ENCODE results near the gene OSBPL6. TPM values are rescaled to one million over a fixed set of nuclear protein-coding genes. Genes with fewer than 3 reads are reported as not detected.

Gene OSBPL6
- total RNA-seq, 1 donor from 2014 or later = 14.0 TPM

GRCh38 chr2:178414266-178415247, 220.2 kb downstream of the OSBPL6 start:
- H3K9me3 Mint-ChIP-seq = peaks cover 2% of the 10 kb centered on the region
- Histone ChIP-seq H3K4me2 (peak overlapping the region; percentile 87), H3K4me1 (peaks cover 4% of the 10 kb centered on the region), H4K20me1 (ENCODE audit: low read depth) (no peaks in the 10 kb centered on the region), H2AFZ (replicated peaks) (peak overlapping the region; percentile 91), H3K9me3 (ENCODE audit: low read depth) (no peaks in the 10 kb centered on the region), H3K4me3 (peak overlapping the region; percentile 83), H3K36me3 (no peaks in the 10 kb centered on the region), H3K27ac (no peak overlapping the region), H3K79me2 (ENCODE audit: low read depth) (peaks cover 9% of the 10 kb centered on the region), H3F3A (ENCODE audit: low read depth) (peaks cover 6% of the 10 kb centered on the region), H3K27me3 (no peaks in the 10 kb centered on the region), H3K9ac (peak overlapping the region; percentile 78)
- peak overlapping the region; percentile 95 for H3K27ac Mint-ChIP-seq
- no peaks in the 10 kb centered on the region for H3K36me3 Mint-ChIP-seq
- H3K4me1 Mint-ChIP-seq = peaks cover 17% of the 10 kb centered on the region
- TF ChIP-seq EZH2 (IDR thresholded peaks at IDR 0.05) (no peak), EZH2phosphoT487 (IDR thresholded peaks at IDR 0.05) (no peak), CTCF (IDR thresholded peaks at IDR 0.05) (peak; percentile 93)
- H3K27me3 Mint-ChIP-seq (ENCODE audit: insufficient read depth, low read depth) = peaks cover 6% of the 10 kb centered on the region
- peak overlapping the region; percentile 90 for H3K4me3 Mint-ChIP-seq
- peak; percentile 95 for DNase-seq (ENCODE audit: low spot score)

GRCh38 chr2:178415979-178416378, 221.7 kb downstream of the OSBPL6 start:
- H3K27me3 ChIP-seq = no peaks in the 10 kb centered on the region

GRCh38 chr2:178417916-178418315, 223.6 kb downstream of the OSBPL6 start:
- Mint-ChIP-seq H3K36me3 (peaks cover 3% of the 10 kb centered on the region), H3K4me1 (peaks cover 17% of the 10 kb centered on the region), H3K4me3 (no peak overlapping the region), H3K9me3 (no peaks in the 10 kb centered on the region), H3K27me3 (ENCODE audit: insufficient read depth, low read depth) (peaks cover 3% of the 10 kb centered on the region), H3K27ac (no peak overlapping the region)
- Histone ChIP-seq H3K9ac (no peak overlapping the region), H2AFZ (replicated peaks) (no peak overlapping the region), H3K79me2 (ENCODE audit: low read depth) (peaks cover 9% of the 10 kb centered on the region), H3K4me1 (peaks cover 4% of the 10 kb centered on the region), H3K36me3 (peaks cover 3% of the 10 kb centered on the region), H3K27ac (no peak overlapping the region), H3K4me3 (no peak overlapping the region), H3K4me2 (no peak overlapping the region), H3K9me3 (ENCODE audit: low read depth) (no peaks in the 10 kb centered on the region), H3K27me3 (no peaks in the 10 kb centered on the region), H3F3A (ENCODE audit: low read depth) (peaks cover 6% of the 10 kb centered on the region), H4K20me1 (ENCODE audit: low read depth) (no peaks in the 10 kb centered on the region)
- DNase-seq (ENCODE audit: low spot score) = no peak
- no peak for TF ChIP-seq EZH2 (IDR thresholded peaks at IDR 0.05)

More at GRCh38 chr2:178415979-178416378, 221.7 kb downstream of the OSBPL6 start:
- Mint-ChIP-seq H3K4me1 (peaks cover 17% of the 10 kb centered on the region), H3K4me3 (no peak overlapping the region), H3K9me3 (peaks cover 2% of the 10 kb centered on the region), H3K27ac (no peak overlapping the region), H3K36me3 (no peaks in the 10 kb centered on the region), H3K27me3 (ENCODE audit: insufficient read depth, low read depth) (peaks cover 6% of the 10 kb centered on the region)
- H3K4me3 ChIP-seq = no peak overlapping the region
- peaks cover 4% of the 10 kb centered on the region for H3K4me1 ChIP-seq
- no peak overlapping the region for H3K9ac ChIP-seq
- no peak overlapping the region for H2AFZ ChIP-seq (replicated peaks)
- peaks cover 6% of the 10 kb centered on the region for H3F3A ChIP-seq (ENCODE audit: low read depth)
- H3K4me2 ChIP-seq = peak overlapping the region; percentile 43
- no peaks in the 10 kb centered on the region for H4K20me1 ChIP-seq (ENCODE audit: low read depth)
- no peaks in the 10 kb centered on the region for H3K9me3 ChIP-seq (ENCODE audit: low read depth)
- H3K27ac ChIP-seq = no peak overlapping the region
- no peak for DNase-seq (ENCODE audit: low spot score)
- no peak for TF ChIP-seq CTCF (IDR thresholded peaks at IDR 0.05)
- no peak for TF ChIP-seq EZH2phosphoT487 (IDR thresholded peaks at IDR 0.05)
- TF ChIP-seq EZH2 (IDR thresholded peaks at IDR 0.05) = no peak
- H3K79me2 ChIP-seq (ENCODE audit: low read depth) = peaks cover 9% of the 10 kb centered on the region
- H3K36me3 ChIP-seq = peaks cover 3% of the 10 kb centered on the region

GRCh38 chr2:178418426-178418825, 224.1 kb downstream of the OSBPL6 start:
- H4K20me1 ChIP-seq (ENCODE audit: low read depth) = no peaks in the 10 kb centered on the region
- no peak overlapping the region for H3K4me3 ChIP-seq
- peaks cover 9% of the 10 kb centered on the region for H3K79me2 ChIP-seq (ENCODE audit: low read depth)
- H3K9me3 Mint-ChIP-seq = no peaks in the 10 kb centered on the region
- no peak for TF ChIP-seq CTCF (IDR thresholded peaks at IDR 0.05)
- no peak for TF ChIP-seq EZH2phosphoT487 (IDR thresholded peaks at IDR 0.05)
- no peak for TF ChIP-seq EZH2 (IDR thresholded peaks at IDR 0.05)
- DNase-seq (ENCODE audit: low spot score) = no peak
- H3F3A ChIP-seq (ENCODE audit: low read depth) = peaks cover 6% of the 10 kb centered on the region
- H3K4me2 ChIP-seq = no peak overlapping the region
- peaks cover 2% of the 10 kb centered on the region for H3K27me3 Mint-ChIP-seq (ENCODE audit: insufficient read depth, low read depth)
- no peak overlapping the region for H2AFZ ChIP-seq (replicated peaks)
- no peaks in the 10 kb centered on the region for H3K27me3 ChIP-seq
- no peak overlapping the region for H3K27ac Mint-ChIP-seq
- H3K9me3 ChIP-seq (ENCODE audit: low read depth) = no peaks in the 10 kb centered on the region
- H3K27ac ChIP-seq = no peak overlapping the region
- H3K4me1 ChIP-seq = peaks cover 4% of the 10 kb centered on the region
- no peak overlapping the region for H3K9ac ChIP-seq
- H3K4me1 Mint-ChIP-seq = peaks cover 17% of the 10 kb centered on the region
- H3K36me3 ChIP-seq = peaks cover 3% of the 10 kb centered on the region
- H3K4me3 Mint-ChIP-seq = no peak overlapping the region
- peaks cover 3% of the 10 kb centered on the region for H3K36me3 Mint-ChIP-seq

Data from neural progenitor cell (in vitro differentiated cells).